ENCODE measurements around the gene IFT57. TPM values are rescaled to one million over a fixed set of nuclear protein-coding genes. Genes with fewer than 3 reads are reported as not detected.
A peak's percentile ranks its signal among the peaks of the same experiment; 100 is the strongest.
"Not testable (repeated sequence)": the region's sequence is repeated elsewhere in the genome, so short reads cannot be mapped to it uniquely, and the experiment has no call there.

Gene IFT57
- 46.8 TPM for total RNA-seq

GRCh38 chr3:108221911-108222852, at the start of gene IFT57:
IFT57 (minus strand) TSS chr3:108222424; CDS start chr3:108222322, 102 bp downstream.
- peak; percentile 98 for DNase-seq (ENCODE audit: low spot score)

DNA sequence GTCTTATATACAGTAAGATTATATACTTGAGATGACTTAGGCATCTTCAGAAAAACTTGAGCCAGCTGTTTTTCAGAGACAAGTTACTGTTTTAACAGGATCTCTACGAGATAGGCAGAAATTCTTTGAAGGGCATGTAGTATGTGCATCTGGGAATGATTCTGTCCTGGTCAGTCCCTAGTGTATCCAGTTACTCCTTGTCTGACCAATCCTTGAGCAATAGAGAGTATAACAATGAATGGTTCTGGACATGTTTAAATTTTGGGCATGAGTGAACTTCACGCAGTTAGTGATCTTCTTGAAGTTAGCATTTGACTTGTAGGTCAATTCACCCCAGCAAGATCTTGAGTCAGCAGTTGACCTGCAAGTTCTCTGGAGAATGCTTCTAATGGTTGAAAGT, 49.4 kb upstream of the IFT57 start:
- no peak for DNase-seq (ENCODE audit: low spot score)

GRCh38 chr3:108268235-108268634, 46.0 kb upstream of the IFT57 start:
- not testable (repeated sequence) for DNase-seq (ENCODE audit: low spot score)

GRCh38 chr3:108264534-108265298, 42.5 kb upstream of the IFT57 start:
- DNase-seq (ENCODE audit: low spot score) = not testable (repeated sequence)

- DNase-seq (ENCODE audit: low spot score) = no peak
Observed at GRCh38 chr3:108255131-108255530, 32.9 kb upstream of the IFT57 start.

GRCh38 chr3:108251844-108252243, 29.6 kb upstream of the IFT57 start:
- no peak for DNase-seq (ENCODE audit: low spot score)

- no peak for DNase-seq (ENCODE audit: low spot score)
Observed at GRCh38 chr3:108251265-108251664, 29.0 kb upstream of the IFT57 start.

GRCh38 chr3:108250626-108251025, 28.4 kb upstream of the IFT57 start:
- no peak for DNase-seq (ENCODE audit: low spot score)

- DNase-seq (ENCODE audit: low spot score) = no peak
Observed at GRCh38 chr3:108243243-108243642, 21.0 kb upstream of the IFT57 start.

DNA sequence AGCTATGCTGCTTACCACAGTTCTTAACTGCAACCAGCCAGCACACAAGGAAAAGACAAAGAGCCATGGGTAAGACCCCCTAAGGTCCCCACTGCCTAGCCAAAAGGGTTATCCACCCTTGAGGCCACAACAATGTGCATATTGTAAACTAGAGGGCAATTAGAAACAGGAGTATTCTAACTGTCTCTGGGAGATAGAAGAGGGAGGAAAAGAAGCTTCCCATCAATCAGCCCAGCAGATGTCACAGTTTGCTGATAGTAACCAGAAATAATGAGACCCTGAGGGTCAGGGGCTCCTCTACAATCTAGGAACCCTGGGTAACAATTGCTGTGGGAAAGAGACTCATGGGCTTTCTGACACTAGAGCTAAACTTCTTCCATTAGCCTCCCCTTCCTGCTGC, 20.6 kb upstream of the IFT57 start:
- DNase-seq (ENCODE audit: low spot score) = no peak

GRCh38 chr3:108241721-108242120, 19.5 kb upstream of the IFT57 start:
- no peak for DNase-seq (ENCODE audit: low spot score)

- DNase-seq (ENCODE audit: low spot score) = no peak
Observed at GRCh38 chr3:108241146-108241545, 18.9 kb upstream of the IFT57 start.

- DNase-seq (ENCODE audit: low spot score) = no peak
Observed at GRCh38 chr3:108239082-108239481, 16.9 kb upstream of the IFT57 start.

DNA sequence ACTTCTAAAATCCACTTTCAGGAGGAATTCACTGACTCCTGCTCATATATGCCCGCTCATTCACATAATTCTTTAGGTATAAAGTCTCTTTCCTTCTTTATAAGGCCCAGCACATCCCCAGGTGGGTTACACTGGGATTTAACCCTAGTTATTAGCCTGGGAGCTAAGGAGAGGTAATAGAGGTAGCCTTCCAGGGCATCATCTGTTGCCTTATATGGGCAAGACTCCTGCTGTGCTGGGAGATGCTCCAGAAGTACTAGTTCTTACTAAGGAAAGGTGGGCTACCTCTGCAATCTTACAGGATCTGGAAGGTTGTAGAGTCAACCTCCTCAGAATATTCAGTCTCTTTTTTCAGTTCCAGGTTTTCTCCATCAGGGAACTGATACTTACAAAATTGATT, 13.1 kb upstream of the IFT57 start:
- DNase-seq (ENCODE audit: low spot score) = no peak

- DNase-seq (ENCODE audit: low spot score) = no peak
Observed at GRCh38 chr3:108234387-108234957, 12.2 kb upstream of the IFT57 start.

DNA sequence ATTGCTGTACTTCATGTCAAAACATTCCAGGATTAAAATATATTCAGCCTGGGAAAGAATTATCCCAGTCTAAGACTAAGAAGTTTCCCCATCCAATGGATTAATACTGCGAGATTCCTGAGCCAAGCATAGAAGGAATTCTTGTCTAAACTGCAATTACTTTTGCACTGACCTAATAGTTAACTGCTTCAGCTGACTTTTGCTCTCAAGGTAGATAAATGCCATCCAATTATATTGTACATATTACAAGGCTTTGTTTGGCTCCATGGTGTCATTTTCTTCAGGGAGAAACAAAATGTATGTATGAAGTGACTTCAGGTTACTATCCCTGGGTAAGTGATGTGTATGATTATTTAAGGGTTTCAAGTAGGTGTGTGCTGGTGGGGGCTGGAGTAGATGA, 6.1 kb upstream of the IFT57 start:
- no peak for DNase-seq (ENCODE audit: low spot score)

GRCh38 chr3:108227131-108227530, 4.9 kb upstream of the IFT57 start:
- DNase-seq (ENCODE audit: low spot score) = no peak

- DNase-seq (ENCODE audit: low spot score) = no peak
Observed at GRCh38 chr3:108225221-108225620, 3.0 kb upstream of the IFT57 start.

GRCh38 chr3:108223928-108224327, 1.7 kb upstream of the IFT57 start:
- DNase-seq (ENCODE audit: low spot score) = no peak

DNA sequence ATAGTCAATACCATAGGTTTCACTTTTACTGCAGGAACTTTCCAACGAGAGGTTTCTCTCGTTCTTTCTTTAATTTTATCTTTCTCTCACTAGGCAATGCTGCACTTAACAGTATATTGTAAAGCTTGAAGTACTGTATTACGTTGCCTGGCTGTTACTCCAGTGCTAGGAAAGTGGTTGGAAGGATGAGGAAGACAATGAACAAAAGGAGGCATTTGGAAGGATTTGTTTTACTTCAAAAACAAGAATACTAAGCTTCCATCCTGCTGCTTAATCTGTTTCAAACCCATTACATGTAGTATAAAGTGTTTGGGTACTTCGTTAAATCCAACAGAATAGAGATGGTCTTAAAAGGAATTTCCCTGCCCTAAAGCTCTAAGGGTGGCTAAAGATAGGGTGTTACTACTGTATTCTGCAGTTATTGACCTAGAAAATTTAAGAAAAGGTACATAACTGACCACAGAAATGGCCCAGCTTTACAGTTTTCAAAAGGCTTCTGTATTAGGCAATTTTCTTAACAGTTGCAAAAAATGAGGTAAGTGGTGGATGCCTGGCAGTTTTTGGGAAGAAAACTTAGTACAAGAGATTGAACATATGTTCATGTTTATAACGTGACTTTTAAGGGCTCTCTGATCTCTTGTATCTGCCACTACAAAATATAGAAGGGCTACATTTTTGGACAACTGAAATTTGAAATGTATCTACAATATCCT, 785 bp upstream of the IFT57 start:
- no peak for DNase-seq (ENCODE audit: low spot score)

DNA sequence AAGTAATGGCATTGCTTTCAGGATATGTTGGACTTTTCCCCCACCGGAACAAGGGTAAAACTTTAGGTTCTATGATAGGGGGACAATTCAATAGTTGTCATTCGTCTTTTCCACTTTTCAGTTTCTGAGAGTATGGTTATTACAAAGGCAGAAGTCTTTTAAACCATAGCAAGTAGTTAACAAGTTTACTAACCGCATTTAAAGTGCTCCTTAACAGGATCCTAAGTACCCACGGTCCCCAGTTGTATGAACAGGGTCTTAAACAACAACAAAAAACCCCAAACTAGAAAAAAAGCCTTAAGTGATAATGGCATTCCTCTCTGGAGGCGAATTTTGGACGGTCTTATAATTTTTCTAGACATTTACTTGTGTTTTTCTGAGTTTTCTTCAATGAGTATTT, 831 bp downstream of the IFT57 start:
- DNase-seq (ENCODE audit: low spot score) = no peak

- no peak for DNase-seq (ENCODE audit: low spot score)
Observed at GRCh38 chr3:108219336-108219735, 2.9 kb downstream of the IFT57 start.

Measured in ureter (tissue), 1 donor.